GM12892 (cell line): ENCODE data around the gene CAP2.

ENCODE experiments used
- POLR2A ChIP-seq: IDR thresholded peaks from 2 replicates; pipeline ENCODE4 v1.6.1; 2011; ENCODE audit warnings: low read depth, low read length, control low read depth
- POLR2AphosphoS5 ChIP-seq: IDR thresholded peaks from 2 replicates; pipeline ENCODE4 v1.6.1; 2011; ENCODE audit warnings: low read depth, low read length, control low read depth

- no peak for TF ChIP-seq POLR2A
- TF ChIP-seq POLR2AphosphoS5 = no peak
Observed at GRCh38 chr6:17483391-17484016, 90.1 kb downstream of the CAP2 start.
